NK-92 (cell line): ENCODE measurements around the gene RBM33.

Experiments
- DNase-seq: peaks from one replicate; lab custom pipeline; 2025; ENCODE audit not compliant: unreplicated experiment; lab: John Stamatoyannopoulos, UW

Gene RBM33

DNA sequence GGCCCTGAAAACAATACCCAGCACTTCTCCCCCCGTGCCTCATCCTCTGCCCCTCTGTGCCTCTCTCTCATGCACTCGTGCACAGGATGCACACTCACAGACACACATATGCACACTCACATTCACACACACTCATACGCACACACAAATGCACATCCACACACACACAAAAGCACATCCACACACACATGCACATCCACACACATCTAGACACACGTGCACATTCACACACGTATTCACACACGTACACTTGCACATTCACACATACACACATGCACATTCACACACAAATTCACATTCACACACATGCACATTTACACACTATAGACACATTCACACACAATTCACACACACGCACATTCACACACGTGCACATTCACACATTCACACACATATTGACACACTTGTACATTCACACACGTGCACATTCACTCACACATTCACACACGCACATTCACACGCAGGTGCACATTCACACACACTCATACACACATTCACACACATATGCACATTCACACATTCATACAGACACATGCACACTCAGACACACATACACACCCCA lies 148.6 kb downstream of the RBM33 start:
- DNase-seq: no peak

GRCh38 chr7:155793720-155794119 lies 149.3 kb downstream of the RBM33 start:
- no peak for DNase-seq

GRCh38 chr7:155794196-155794595 lies 149.7 kb downstream of the RBM33 start:
- no peak for DNase-seq

GRCh38 chr7:155795401-155795800 lies 150.9 kb downstream of the RBM33 start:
- DNase-seq: no peak

GRCh38 chr7:155795951-155796350 lies 151.5 kb downstream of the RBM33 start:
- DNase-seq: no peak

DNA sequence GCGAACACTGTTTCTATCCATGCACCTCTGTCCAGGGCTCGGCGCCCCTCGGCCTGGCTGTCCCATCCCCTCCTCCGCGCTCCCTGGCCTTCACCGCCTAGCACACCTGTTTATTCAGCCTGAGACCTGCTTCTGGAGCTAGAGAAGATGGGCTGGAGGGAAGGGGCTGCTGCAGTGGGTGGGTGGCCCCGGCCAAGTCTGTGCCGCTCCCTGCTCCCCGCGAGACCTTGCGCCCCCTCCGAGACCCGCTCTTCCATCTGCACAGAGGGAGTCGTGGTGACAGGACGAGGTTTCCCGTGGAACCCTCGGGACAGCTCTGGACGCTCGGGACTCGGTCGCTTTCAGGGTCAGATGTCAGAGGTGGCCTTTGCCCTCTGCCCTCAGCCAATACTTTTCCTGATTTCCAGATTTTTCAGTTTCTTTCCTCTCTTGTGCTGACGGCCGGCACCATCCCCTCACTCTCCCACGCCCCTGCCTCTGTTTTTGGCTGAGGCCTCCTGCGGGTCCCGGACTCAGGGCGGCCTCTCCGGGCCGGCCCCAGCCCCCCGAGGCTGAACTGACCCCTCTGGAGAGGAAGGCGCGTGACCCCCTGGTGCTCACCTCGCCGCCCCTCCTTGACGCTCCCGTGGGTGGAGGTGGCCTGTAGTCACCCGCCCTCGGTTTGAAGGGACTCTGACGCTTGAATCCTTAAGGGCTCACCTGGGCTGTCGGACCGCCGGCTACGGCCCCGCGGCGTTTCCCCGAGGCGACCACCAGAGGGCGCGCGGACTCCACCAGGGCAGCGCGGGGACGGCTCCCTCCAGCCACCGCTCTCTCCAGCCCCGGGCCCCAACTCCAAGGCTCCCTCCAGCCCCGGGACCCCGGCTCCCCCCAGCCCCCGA lies 152.2 kb downstream of the RBM33 start:
- DNase-seq: no peak

DNA sequence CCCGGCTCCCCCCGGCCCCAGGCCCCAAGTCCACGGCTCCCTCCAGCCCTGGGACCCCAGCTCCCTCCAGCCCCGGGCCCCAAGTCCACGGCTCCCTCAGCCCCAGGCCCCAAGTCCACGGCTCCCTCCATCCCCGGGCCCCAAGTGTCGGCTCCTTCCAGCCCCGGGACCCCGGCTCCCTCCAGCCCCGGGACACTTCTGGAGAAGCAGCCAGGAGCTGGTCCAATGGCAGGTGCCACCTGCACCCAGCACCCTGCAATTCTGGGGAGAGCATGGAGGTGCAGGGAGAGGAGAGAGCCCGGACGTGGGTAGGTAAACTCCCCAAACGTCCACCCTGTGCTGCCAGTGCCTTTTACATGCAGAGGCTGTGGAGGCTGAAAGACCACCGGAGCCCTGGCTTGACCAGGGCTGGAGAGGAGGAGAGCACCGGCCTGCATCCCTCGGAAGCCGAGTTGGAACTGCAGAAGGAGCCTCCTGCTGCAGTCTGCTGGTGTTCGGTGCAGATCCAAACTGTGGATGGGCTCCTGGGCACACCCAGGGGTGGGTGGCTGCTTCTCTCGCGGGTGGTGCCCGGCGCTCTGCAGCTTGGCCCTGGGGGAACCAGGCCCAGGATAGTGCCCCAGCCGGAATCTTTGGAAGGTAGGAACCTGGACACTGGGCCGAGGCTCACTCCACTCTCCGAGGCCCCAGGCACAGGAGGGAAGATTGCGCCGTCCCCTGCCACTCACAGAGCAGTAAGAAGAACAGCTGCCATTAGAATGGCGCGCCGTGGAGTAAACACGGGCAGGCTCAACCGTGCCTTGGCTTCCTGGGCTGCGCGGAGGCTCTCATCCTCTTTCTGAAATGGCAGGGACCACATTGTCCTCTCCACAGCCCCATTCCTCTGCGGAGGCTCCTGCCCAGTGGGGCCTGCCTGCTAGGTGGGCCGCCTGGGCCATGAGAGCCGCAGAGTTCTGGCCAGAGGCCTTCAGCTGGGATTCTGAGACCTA lies 153.1 kb downstream of the RBM33 start:
- no peak for DNase-seq

DNA sequence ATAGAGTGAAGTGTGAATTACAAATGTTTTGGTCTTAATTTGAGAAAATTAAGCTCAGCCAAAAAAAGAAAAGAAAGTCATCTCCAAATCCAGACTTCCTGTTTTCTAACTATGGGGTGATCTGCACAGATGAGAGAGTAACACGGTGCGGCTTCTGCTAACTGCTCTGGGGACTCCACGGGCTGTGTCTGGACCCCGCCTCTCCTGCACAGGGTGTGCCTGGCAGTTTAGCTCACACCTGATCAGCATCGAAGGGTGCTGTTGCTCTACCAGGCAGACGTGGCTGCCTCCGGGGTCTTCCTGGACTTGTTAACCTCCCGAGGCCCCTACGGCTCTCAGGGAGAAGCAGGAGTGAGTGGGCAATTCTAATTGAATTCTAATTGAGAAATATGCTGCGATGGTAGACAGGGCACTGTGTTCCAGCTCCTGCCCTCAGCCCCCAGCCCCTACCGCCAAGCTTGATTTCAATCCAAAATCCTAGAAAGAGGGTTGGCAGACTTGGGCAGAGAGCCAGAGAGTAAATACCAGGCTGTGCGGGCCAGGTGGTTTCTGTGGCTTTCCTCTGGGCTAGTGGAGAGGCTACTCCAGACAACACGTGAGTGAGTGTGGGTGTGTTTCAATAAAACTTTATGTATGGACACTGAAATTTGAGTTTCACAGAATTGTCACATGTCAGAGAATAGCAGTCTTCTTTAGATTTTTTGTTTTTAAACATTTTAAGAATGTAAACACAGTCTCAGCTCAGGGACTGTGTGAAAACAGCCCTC lies 154.4 kb downstream of the RBM33 start:
- no peak for DNase-seq

- DNase-seq: no peak
Measured at GRCh38 chr7:155799514-155799913, 155.1 kb downstream of the RBM33 start.

GRCh38 chr7:155800301-155800700 lies 155.8 kb downstream of the RBM33 start:
- DNase-seq: no peak

- no peak for DNase-seq
Measured at GRCh38 chr7:155800741-155801267, 156.3 kb downstream of the RBM33 start.

GRCh38 chr7:155802291-155802690 lies 157.8 kb downstream of the RBM33 start:
- DNase-seq: no peak

GRCh38 chr7:155802906-155803417 lies 158.5 kb downstream of the RBM33 start:
- DNase-seq: no peak

DNA sequence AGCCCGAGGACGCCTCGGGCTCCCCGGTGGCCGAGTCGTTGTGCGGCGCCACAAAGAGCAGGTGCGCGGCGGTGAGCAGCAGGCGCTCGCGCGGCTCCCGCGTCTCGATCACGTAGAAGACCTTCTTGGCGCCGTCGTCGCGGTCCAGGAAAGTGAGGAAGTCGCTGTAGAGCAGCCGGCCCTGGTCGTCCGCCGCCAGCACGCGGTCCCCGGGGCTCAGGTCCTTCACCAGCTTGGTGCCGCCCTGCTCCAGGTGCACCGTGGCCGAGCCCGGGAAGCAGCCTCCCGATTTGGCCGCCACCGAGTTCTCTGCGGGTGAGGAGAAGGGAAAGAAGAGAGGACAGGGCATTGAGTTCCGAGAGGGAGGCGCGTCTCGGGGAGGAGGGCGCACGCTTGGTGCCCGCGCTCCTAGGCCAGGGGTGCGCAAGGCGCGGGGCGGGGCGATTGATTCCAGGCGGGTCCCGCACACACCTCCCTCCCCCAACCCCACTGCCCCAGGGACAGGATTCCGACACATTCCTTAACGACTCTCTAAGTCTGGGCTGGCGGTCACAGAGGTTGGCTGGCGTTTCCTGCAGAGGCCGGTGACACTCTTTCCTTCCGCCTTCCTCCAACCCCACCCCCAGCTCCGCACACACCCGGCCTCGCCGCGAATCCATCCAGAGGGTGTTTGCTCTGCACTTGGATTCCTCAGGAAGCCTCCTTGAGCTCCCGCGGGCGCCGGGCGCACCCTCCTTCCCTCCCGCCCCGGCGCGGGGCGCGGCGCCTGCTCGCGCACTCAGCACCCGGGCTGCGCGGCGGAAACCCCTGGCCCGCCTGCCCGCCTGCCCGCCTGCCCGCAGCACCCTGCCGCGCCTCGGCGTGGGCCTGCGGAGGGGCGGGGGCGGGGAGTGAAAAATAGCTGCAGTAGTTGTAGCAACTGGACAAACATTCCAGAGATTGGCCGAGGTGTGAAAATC lies 159.2 kb downstream of the RBM33 start:
- DNase-seq: no peak

DNA sequence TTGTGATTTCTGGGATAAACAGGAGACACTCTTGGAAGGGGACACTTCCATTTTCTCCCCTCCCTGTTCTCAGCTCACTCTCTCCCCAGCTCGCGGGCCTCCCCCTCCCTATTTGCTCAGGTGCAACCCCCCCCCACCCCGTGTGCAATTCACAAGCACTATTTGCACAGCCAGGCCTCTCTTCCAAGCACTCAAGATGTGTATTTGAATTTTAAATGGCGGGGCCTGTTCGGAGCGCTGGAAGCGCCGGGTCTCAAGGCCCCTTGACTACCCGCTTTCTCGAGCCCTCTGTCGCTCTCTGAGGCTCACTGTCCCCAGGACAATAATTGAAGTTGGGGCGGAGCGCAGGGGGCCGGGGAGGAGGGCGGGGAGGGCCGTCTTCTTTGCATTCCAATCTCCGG lies 160.0 kb downstream of the RBM33 start:
- no peak for DNase-seq

DNA sequence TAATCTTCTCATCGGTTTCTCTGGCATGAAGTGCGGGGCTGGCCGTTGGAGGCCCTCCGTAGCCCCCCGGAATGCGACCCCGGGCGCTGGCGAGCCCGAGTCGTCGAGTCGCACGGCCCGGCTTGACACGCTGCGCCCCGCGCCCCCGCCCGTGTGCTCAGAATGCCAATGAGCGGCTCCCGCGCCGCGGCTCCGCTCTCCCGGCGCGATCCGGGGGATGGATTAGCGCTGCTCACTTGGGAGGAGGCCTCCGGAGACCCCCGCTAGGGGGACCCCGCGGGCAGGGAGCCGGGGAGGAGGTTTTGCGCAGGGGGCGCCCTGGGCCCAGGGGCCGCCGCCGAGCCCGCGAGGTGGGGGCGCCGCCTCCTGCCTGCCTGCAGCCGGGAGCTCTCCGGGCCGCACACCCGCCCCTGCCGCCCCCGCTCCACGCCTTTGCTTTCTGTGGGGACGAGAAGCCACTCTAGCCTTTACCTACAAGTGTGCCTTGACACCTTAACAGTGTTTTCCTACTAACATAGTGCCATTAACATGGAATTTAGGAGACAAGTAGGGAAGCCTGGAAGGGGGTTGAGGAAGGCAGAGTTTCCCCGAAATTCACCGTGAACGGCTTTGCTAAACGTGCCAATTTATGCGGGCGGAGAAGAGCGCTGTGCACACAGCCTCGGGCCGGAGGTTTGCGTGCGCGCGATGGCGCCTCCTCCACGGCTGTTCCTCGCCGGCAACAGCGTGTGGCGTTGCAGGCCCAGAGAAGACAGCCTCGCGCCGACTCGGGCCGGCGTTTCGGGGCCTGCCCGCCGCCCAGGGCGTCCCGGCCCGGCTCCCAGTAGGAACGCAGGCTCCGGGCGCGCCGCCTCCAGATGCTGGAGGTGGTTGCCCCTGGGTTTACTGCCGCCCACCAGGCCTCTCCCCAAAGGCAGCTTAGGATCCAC lies 160.7 kb downstream of the RBM33 start:
- no peak for DNase-seq

DNA sequence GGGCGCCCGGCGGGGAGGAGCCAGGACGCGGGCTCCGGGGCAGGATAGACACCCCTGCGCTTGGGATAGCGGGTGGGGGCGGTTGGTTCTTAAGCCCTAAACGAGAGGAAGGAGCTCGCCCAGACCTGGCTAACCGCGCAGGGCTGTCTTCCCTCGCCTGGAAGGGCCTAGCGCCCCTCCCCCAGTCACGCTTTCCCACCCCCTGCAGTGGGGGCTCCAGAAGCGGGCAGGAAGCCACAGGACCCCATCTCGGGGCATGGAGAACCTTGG lies 161.3 kb downstream of the RBM33 start:
- no peak for DNase-seq

DNA sequence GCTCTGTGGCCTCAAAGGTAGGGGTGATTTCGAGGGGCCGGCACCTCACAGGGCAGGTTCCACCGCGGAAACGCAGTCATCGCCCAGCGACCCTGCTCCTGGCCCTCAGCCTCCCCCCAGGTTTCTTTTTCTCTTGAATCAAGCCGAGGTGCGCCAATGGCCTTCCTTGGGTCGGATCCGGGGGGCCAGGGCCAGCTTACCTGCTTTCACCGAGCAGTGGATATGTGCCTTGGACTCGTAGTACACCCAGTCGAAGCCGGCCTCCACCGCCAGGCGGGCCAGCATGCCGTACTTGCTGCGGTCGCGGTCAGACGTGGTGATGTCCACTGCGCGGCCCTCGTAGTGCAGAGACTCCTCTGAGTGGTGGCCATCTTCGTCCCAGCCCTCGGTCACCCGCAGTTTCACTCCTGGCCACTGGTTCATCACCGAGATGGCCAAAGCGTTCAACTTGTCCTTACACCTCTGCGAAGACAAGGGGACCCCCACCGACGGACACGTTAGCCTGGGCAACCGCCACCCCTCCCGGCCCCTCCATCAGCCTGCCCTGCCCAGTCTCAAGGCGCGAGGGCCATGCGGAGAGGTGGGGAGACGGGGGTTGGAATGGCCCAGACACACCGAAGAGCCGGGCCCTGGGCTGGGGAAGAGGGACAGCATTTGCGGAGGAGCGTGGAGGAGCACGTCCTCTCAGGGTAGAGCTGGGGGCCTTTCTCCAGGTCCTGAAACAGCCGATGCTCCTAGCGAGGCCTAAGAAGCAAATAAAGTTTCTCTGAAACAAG lies 161.8 kb downstream of the RBM33 start:
- no peak for DNase-seq
